GM19099 (cell line): ENCODE data around the gene MED22.

Experiments
- POLR2A ChIP-seq: IDR thresholded peaks from 3 replicates; pipeline ENCODE4 v1.6.1; 2011; ENCODE audit warnings: low read depth; ENCODE audit not compliant: insufficient read length; ENCODE audit errors: extremely low read depth

Gene MED22

GRCh38 chr9:133379153-133380086 is 31.5 kb upstream of the MED22 start:
- no peak for TF ChIP-seq POLR2A

- no peak for TF ChIP-seq POLR2A
Observed at GRCh38 chr9:133378408-133378962, 30.6 kb upstream of the MED22 start.

- TF ChIP-seq POLR2A = no peak
Observed at GRCh38 chr9:133377721-133378216, 29.8 kb upstream of the MED22 start.

GRCh38 chr9:133375724-133376654 is 28.1 kb upstream of the MED22 start, which contains the start of the genes STKLD1 and SURF4:
TSS of gene STKLD1 (plus strand) at chr9:133376366. CDS start at chr9:133376474, 108 bp downstream.
TSS of gene SURF4 (minus strand) at chr9:133376060. CDS start at chr9:133375969, 91 bp downstream.
- TF ChIP-seq POLR2A = peak; percentile 88

- no peak for TF ChIP-seq POLR2A
Observed at GRCh38 chr9:133375116-133375723, 27.3 kb upstream of the MED22 start.

- no peak for TF ChIP-seq POLR2A
Observed at GRCh38 chr9:133374612-133375115, 26.7 kb upstream of the MED22 start.

GRCh38 chr9:133372144-133372543 is 24.2 kb upstream of the MED22 start:
- TF ChIP-seq POLR2A = no peak

GRCh38 chr9:133371261-133371711 is 23.4 kb upstream of the MED22 start:
- no peak for TF ChIP-seq POLR2A

GRCh38 chr9:133370685-133371084 is 22.8 kb upstream of the MED22 start:
- TF ChIP-seq POLR2A = no peak

- no peak for TF ChIP-seq POLR2A
Observed at GRCh38 chr9:133369933-133370332, 22.0 kb upstream of the MED22 start.

- no peak for TF ChIP-seq POLR2A
Observed at GRCh38 chr9:133369422-133369821, 21.5 kb upstream of the MED22 start.

- TF ChIP-seq POLR2A = no peak
Observed at GRCh38 chr9:133368249-133368881, 20.4 kb upstream of the MED22 start.

- no peak for TF ChIP-seq POLR2A
Observed at GRCh38 chr9:133367778-133368177, 19.8 kb upstream of the MED22 start.

GRCh38 chr9:133367221-133367620 is 19.3 kb upstream of the MED22 start:
- TF ChIP-seq POLR2A = no peak
